Liver (tissue), 9 donors: ENCODE results near the gene SPATS2L. TPM values are rescaled to one million over a fixed set of nuclear protein-coding genes. Genes with fewer than 3 reads are reported as not detected.

Source experiments
- DNase-seq: peaks from one replicate; pipeline ENCODE4 v3.0.0-alpha.2; 2017; ENCODE audit warnings: low spot score
- H3K27ac ChIP-seq, 2 donors: one replicate each; pipeline ENCODE4 v1.7.0; 2013; ENCODE audit warnings: inconsistent platforms in 2 of 2, low read length in 2 of 2, control low read depth in 1 of 2, low read depth in 1 of 2, mild to moderate bottlenecking in 1 of 2
- H3K27me3 ChIP-seq, 4 donors: one replicate each; pipeline versions ENCODE4 v1.6.1 to v1.7.0; 2013; ENCODE audit warnings: low read length in 3 of 4, inconsistent platforms in 1 of 4, mild to moderate bottlenecking in 1 of 4, moderate library complexity in 1 of 4; ENCODE audit not compliant: control insufficient read depth in 4 of 4, insufficient read depth in 4 of 4
- H3K36me3 ChIP-seq, 4 donors: one replicate each; pipeline versions ENCODE4 v1.6.1 to v1.7.0; 2013; ENCODE audit warnings: low read length in 3 of 4, mild to moderate bottlenecking in 3 of 4, low read depth in 1 of 4, moderate library complexity in 1 of 4; ENCODE audit not compliant: control insufficient read depth in 4 of 4, insufficient read depth in 3 of 4
- H3K4me1 ChIP-seq, 4 donors: one replicate each; pipeline versions ENCODE4 v1.6.1 to v1.7.0; 2013; ENCODE audit warnings: low read length in 3 of 4, mild to moderate bottlenecking in 3 of 4, moderate library complexity in 1 of 4; ENCODE audit not compliant: control insufficient read depth in 4 of 4, insufficient read depth in 4 of 4
- H3K4me3 ChIP-seq, 3 donors: one replicate each; pipeline versions ENCODE4 v1.6.1 to v1.7.0; 2013; ENCODE audit warnings: low read length in 3 of 3, control low read depth in 1 of 3, low read depth in 1 of 3, mild to moderate bottlenecking in 1 of 3
- H3K9ac ChIP-seq, 2 donors: one replicate each; pipeline ENCODE4 v1.7.0; 2013; ENCODE audit warnings: low read length in 2 of 2, mild to moderate bottlenecking in 2 of 2, moderate library complexity in 2 of 2, control low read depth in 1 of 2, low read depth in 1 of 2
- H3K9me3 ChIP-seq, 4 donors: one replicate each; pipeline versions ENCODE4 v1.6.1 to v1.7.0; 2013; ENCODE audit warnings: low read length in 3 of 4; ENCODE audit not compliant: control insufficient read depth in 4 of 4
- EGR1 ChIP-seq, 2 donors: IDR thresholded peaks; 2 replicates each; pipeline ENCODE4 v1.6.1; 2016 to 2018; ENCODE audit warnings: antibody characterized with exemption in 2 of 2, low read depth in 2 of 2
- FOXA1 ChIP-seq: IDR thresholded peaks from 2 replicates; pipeline ENCODE4 v1.6.1; 2016; ENCODE audit warnings: antibody characterized with exemption
- FOXA2 ChIP-seq: IDR thresholded peaks from 2 replicates; pipeline ENCODE4 v1.6.1; 2016; ENCODE audit warnings: antibody characterized with exemption
- GABPA ChIP-seq, 2 donors: IDR thresholded peaks in 1 of 2; conservative IDR thresholded peaks in 1 of 2; 2 replicates each; pipeline ENCODE4 v1.6.1; 2016; ENCODE audit warnings: antibody characterized with exemption in 2 of 2, mild to moderate bottlenecking in 1 of 2, moderate library complexity in 1 of 2
- HNF4A ChIP-seq, 2 donors: conservative IDR thresholded peaks; 2 replicates each; pipeline ENCODE4 v1.6.1; 2016; ENCODE audit warnings: antibody characterized with exemption in 2 of 2, mild to moderate bottlenecking in 2 of 2
- HNF4G ChIP-seq: IDR thresholded peaks from 2 replicates; pipeline ENCODE4 v1.6.1; 2016; ENCODE audit warnings: antibody characterized with exemption
- JUND ChIP-seq, 2 donors: IDR thresholded peaks; 2 replicates each; pipeline ENCODE4 v1.6.1; 2016; ENCODE audit warnings: antibody characterized with exemption in 2 of 2
- NR2F2 ChIP-seq: IDR thresholded peaks from 2 replicates; pipeline ENCODE4 v1.6.1; 2016; ENCODE audit warnings: antibody characterized with exemption
- RAD21 ChIP-seq, 2 donors: IDR thresholded peaks; 2 replicates each; pipeline ENCODE4 v1.6.1; 2016; ENCODE audit warnings: antibody characterized with exemption in 2 of 2, mild to moderate bottlenecking in 2 of 2
- RXRA ChIP-seq, 2 donors: IDR thresholded peaks; 2 replicates each; pipeline ENCODE4 v1.6.1; 2017 to 2018; ENCODE audit warnings: antibody characterized with exemption in 2 of 2, mild to moderate bottlenecking in 1 of 2
- SP1 ChIP-seq: IDR thresholded peaks from 2 replicates; pipeline ENCODE4 v1.6.1; 2018; ENCODE audit warnings: antibody characterized with exemption, mild to moderate bottlenecking
- TAF1 ChIP-seq: conservative IDR thresholded peaks from 2 replicates; pipeline ENCODE4 v1.6.1; 2016; ENCODE audit warnings: antibody characterized with exemption, mild to moderate bottlenecking
- YY1 ChIP-seq: IDR thresholded peaks from 2 replicates; pipeline ENCODE4 v1.6.1; 2016; ENCODE audit warnings: antibody characterized with exemption, mild to moderate bottlenecking
- WGBS: extraction: QIAGEN DNeasy Blood & Tissue Kit; methylation state at CpG from one replicate; pipeline ENCODE4 v1.1.7; 2013; 5-methylcytosine and 5-hydroxymethylcytosine counted together
- polyA plus RNA-seq, 2 donors: library from polyadenylated mRNA; stranded (reverse) in 1 of 2; unstranded in 1 of 2; fragments of 200-250 nt in 1 of 2; fragments of >200 nt in 1 of 2; fragmentation: Nextera tagmentation in 1 of 2; extraction: Ambion mirVana in 1 of 2; gene quantifications; one replicate each; pipeline versions ENCODE4 v1.2.1 to v1.2.3, GENCODE V29; 2013 to 2015
- total RNA-seq, 2 donors: library from RNA; depleted of rRNA; stranded (reverse); fragments of >200 nt; gene quantifications; one replicate each; pipeline ENCODE4 v1.2.3, GENCODE V29; 2014
- TF ChIP-seq, protein P1 (sequence below): fragments of 150-350 bp; IDR thresholded peaks from 2 replicates; pipeline ENCODE4 v1.5.1; 2017; ENCODE audit warnings: improper control_type of control experiment, low read depth, low read length; ENCODE audit not compliant: missing input control
- TF ChIP-seq, protein P2 (sequence below): IDR thresholded peaks from 2 replicates; pipeline ENCODE4 v1.6.1; 2016; ENCODE audit warnings: antibody characterized with exemption
- TF ChIP-seq, protein P3 (sequence below): IDR thresholded peaks from 2 replicates; pipeline ENCODE4 v1.6.1; 2016; ENCODE audit warnings: antibody characterized with exemption
- TF ChIP-seq, protein P4 (sequence below): IDR thresholded peaks from 2 replicates; pipeline ENCODE4 v1.6.1; 2016; ENCODE audit warnings: antibody characterized with exemption
- TF ChIP-seq, protein P5 (sequence below): IDR thresholded peaks from 2 replicates; pipeline ENCODE4 v1.6.1; 2016; ENCODE audit warnings: antibody characterized with exemption, mild to moderate bottlenecking
- donor health status: healthy.
- donor health status: healthy.
- donor health status: healthy.
- donor health status: healthy.
- donor health status: healthy.

SPATS2L gene
- total and polyA plus RNA-seq, 4 donors = 31.4 to 49.9 (median 42.4) TPM

DNA sequence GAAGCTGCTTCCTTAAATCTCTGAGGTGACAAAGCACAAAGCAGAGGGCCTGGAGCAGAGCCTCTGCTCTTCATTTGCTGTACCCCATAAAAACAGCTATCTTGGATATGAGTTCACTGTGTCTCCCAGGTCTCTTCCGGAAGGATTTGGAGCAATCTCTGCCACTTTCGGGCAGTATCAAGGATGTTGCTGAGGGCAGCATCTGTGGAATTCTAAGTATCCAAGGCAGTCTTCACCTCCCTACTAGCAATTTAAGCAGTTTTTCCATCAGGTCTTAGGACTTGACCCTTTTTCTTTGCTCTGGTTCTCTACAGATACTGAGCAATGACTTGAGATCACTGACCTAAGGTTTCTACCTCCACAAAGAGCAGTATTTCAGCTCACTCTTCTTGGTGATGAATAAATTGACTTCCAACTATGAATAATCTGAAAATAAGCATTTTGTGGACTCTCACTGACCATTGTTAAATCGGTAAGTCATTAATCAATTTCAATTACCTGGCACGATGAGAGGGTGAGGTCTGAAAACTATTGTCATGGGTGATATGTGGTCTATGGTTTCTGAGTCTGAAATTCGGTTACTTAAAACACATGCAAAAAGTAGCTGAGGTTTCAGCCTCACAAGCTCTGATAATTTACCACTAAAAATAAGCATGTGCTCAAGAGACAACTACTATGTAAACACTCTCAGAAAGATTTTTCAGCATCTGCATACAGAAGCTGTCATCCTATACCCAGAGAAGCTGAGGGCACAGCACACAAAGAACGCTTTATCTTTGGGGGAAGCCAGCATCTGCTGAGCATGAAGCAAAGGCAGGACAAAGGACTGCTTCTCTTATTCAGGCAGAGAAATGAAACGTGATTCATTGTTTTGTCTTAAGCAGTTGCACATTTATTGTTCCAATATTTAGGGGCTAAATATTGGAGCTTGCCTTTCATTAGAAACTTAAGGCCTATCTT, 32.1 kb upstream of the SPATS2L start:
- H3K27me3 ChIP-seq = no peaks in the 10 kb centered on the region
- H3K4me1 ChIP-seq = peaks cover 0 to 7% (median 4%) of the 10 kb centered on the region in 4 donors
- DNase-seq = no peak
- TF ChIP-seq FOXA2 = no peak
- H3K36me3 ChIP-seq = no peaks in the 10 kb centered on the region
- no peak overlapping the region for H3K27ac ChIP-seq
- no peak overlapping the region for H3K9ac ChIP-seq
- WGBS = 84% methylated on average over 7 of the region's 7 CpGs
- H3K4me3 ChIP-seq = no peak overlapping the region
- no peaks in the 10 kb centered on the region for H3K9me3 ChIP-seq

DNA sequence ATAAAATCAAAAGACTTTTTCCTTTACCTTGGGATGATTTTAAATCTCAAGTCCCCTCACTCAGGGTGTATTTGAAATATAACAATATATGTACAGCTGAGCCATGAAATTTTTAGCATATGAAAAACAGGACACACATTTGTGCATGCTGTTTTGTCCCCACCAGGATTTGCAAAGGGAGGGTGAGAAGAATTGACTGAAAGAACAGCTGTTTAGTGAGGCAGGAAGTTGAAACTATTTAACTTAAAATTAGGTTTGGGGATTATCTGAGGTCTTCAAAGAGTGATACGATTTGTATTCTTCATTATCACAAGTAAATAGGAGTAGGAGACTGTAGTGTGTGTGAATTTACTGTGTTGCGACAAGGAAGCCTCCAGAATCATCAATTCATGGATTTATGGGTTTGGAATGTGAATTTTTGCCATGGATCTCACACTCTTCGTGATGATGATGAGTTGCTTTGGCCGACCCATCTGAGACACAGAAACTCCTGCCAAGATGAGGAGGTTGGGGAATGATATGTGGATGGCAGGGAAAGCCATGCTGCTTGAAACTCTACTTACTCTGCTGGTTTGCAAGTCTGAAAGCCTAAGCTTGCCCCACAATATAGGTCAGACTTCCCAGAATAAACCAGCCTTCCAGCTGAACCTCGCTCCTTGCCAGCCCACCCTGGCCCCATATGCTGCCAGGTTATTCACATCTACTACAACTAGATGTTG, 31.0 kb upstream of the SPATS2L start:
- Histone ChIP-seq H3K4me1 (peaks cover 0 to 7% (median 4%) of the 10 kb centered on the region in 4 donors), H3K27me3 (no peaks in the 10 kb centered on the region), H3K9ac (no peak overlapping the region), H3K4me3 (no peak overlapping the region), H3K9me3 (no peaks in the 10 kb centered on the region), H3K27ac (no peak overlapping the region), H3K36me3 (no peaks in the 10 kb centered on the region)
- DNase-seq = no peak
- TF ChIP-seq, protein P1, sequence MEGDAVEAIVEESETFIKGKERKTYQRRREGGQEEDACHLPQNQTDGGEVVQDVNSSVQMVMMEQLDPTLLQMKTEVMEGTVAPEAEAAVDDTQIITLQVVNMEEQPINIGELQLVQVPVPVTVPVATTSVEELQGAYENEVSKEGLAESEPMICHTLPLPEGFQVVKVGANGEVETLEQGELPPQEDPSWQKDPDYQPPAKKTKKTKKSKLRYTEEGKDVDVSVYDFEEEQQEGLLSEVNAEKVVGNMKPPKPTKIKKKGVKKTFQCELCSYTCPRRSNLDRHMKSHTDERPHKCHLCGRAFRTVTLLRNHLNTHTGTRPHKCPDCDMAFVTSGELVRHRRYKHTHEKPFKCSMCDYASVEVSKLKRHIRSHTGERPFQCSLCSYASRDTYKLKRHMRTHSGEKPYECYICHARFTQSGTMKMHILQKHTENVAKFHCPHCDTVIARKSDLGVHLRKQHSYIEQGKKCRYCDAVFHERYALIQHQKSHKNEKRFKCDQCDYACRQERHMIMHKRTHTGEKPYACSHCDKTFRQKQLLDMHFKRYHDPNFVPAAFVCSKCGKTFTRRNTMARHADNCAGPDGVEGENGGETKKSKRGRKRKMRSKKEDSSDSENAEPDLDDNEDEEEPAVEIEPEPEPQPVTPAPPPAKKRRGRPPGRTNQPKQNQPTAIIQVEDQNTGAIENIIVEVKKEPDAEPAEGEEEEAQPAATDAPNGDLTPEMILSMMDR = no peak
- TF ChIP-seq GABPA (IDR thresholded peaks at IDR 0.05 in 1 of 2, conservative IDR thresholded peaks at IDR 0.05 in 1 of 2) (no peak), FOXA2 (no peak), HNF4G (no peak), FOXA1 (no peak), JUND (IDR thresholded peaks at IDR 0.05) (no peak), EGR1 (IDR thresholded peaks at IDR 0.05; ENCODE audit: low read depth in 2 of 2) (no peak), TAF1 (no peak), NR2F2 (no peak), RXRA (IDR thresholded peaks at IDR 0.05) (no peak), YY1 (no peak), RAD21 (IDR thresholded peaks at IDR 0.05) (no peak), HNF4A (conservative IDR thresholded peaks at IDR 0.05) (no peak), SP1 (no peak)
- TF ChIP-seq, protein P2, sequence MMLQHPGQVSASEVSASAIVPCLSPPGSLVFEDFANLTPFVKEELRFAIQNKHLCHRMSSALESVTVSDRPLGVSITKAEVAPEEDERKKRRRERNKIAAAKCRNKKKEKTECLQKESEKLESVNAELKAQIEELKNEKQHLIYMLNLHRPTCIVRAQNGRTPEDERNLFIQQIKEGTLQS = no peak
- TF ChIP-seq, protein P3, sequence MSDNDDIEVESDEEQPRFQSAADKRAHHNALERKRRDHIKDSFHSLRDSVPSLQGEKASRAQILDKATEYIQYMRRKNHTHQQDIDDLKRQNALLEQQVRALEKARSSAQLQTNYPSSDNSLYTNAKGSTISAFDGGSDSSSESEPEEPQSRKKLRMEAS = no peak
- TF ChIP-seq, protein P4, sequence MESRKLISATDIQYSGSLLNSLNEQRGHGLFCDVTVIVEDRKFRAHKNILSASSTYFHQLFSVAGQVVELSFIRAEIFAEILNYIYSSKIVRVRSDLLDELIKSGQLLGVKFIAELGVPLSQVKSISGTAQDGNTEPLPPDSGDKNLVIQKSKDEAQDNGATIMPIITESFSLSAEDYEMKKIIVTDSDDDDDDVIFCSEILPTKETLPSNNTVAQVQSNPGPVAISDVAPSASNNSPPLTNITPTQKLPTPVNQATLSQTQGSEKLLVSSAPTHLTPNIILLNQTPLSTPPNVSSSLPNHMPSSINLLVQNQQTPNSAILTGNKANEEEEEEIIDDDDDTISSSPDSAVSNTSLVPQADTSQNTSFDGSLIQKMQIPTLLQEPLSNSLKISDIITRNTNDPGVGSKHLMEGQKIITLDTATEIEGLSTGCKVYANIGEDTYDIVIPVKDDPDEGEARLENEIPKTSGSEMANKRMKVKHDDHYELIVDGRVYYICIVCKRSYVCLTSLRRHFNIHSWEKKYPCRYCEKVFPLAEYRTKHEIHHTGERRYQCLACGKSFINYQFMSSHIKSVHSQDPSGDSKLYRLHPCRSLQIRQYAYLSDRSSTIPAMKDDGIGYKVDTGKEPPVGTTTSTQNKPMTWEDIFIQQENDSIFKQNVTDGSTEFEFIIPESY = no peak
- TF ChIP-seq, protein P5, sequence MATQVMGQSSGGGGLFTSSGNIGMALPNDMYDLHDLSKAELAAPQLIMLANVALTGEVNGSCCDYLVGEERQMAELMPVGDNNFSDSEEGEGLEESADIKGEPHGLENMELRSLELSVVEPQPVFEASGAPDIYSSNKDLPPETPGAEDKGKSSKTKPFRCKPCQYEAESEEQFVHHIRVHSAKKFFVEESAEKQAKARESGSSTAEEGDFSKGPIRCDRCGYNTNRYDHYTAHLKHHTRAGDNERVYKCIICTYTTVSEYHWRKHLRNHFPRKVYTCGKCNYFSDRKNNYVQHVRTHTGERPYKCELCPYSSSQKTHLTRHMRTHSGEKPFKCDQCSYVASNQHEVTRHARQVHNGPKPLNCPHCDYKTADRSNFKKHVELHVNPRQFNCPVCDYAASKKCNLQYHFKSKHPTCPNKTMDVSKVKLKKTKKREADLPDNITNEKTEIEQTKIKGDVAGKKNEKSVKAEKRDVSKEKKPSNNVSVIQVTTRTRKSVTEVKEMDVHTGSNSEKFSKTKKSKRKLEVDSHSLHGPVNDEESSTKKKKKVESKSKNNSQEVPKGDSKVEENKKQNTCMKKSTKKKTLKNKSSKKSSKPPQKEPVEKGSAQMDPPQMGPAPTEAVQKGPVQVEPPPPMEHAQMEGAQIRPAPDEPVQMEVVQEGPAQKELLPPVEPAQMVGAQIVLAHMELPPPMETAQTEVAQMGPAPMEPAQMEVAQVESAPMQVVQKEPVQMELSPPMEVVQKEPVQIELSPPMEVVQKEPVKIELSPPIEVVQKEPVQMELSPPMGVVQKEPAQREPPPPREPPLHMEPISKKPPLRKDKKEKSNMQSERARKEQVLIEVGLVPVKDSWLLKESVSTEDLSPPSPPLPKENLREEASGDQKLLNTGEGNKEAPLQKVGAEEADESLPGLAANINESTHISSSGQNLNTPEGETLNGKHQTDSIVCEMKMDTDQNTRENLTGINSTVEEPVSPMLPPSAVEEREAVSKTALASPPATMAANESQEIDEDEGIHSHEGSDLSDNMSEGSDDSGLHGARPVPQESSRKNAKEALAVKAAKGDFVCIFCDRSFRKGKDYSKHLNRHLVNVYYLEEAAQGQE = no peak
- 82% methylated on average over 5 of the region's 5 CpGs for WGBS
